GM13977 (cell line): ENCODE results near the gene PARVG.
"Not testable (repeated sequence)": the region's sequence is repeated elsewhere in the genome, so short reads cannot be mapped to it uniquely, and the experiment has no call there.

Experiments used
- DNase-seq: peaks from one replicate; pipeline ENCODE4 v3.0.0; 2012; ENCODE audit warnings: low spot score
- CTCF ChIP-seq: IDR thresholded peaks from 2 replicates; pipeline ENCODE4 v1.5.1; 2012; ENCODE audit warnings: mild to moderate bottlenecking, control low read depth; ENCODE audit not compliant: insufficient read depth; ENCODE audit errors: extremely low read depth, missing control alignments
- in situ Hi-C: fragments of 300-500 bp; cut with MboI; formaldehyde crosslinking; loops from one replicate; pipeline ENCODE4 v1.12.0; 2022; ENCODE audit warnings: low sequenced_read_pairs, low pct_unique_long_range_greater_than_20kb, mixed read lengths, inconsistent platforms; ENCODE audit not compliant: unreplicated experiment

The PARVG gene

DNA sequence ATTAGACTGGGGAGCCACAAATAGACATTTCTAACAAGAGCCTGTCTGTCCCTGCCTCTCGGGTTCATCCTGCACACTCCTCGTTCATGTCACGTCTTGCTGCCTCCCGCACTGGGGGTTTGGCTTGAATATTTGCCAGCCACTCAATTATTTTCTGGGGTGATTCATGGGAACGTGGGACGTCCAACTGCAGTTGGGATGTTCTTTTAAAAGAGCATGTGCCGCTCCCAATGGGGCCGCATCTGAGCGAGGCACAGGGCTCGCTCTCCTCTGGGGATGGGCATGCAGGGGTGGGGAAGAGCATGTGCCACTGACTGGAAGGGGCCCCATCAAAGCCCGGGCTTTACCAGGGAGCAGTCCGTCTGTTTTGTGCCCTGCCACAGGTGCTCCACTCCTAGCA is 43.4 kb downstream of the PARVG start:
- in situ Hi-C loops: no loop called here
- no peak for TF ChIP-seq CTCF
- no peak for DNase-seq

GRCh38 chr22:44225091-44225689 is 44.5 kb downstream of the PARVG start:
- in situ Hi-C loops: no loop called here
- TF ChIP-seq CTCF: no peak
- no peak for DNase-seq

- no peak for TF ChIP-seq CTCF
- in situ Hi-C loops: no loop called here
- DNase-seq: no peak
These were observed 45.1 kb downstream of the PARVG start for GRCh38 chr22:44225812-44226211.

GRCh38 chr22:44229331-44229730 is 48.6 kb downstream of the PARVG start:
- TF ChIP-seq CTCF: no peak
- in situ Hi-C loops: no loop called here
- DNase-seq: no peak

GRCh38 chr22:44229809-44230208 is 49.1 kb downstream of the PARVG start:
- DNase-seq: no peak
- in situ Hi-C loops: no loop called here
- TF ChIP-seq CTCF: no peak

- in situ Hi-C loops: no loop called here
- no peak for TF ChIP-seq CTCF
- DNase-seq: no peak
These were observed 50.5 kb downstream of the PARVG start for GRCh38 chr22:44231233-44231632.

GRCh38 chr22:44234372-44234771 is 53.6 kb downstream of the PARVG start:
- DNase-seq, in situ Hi-C loops: not testable (repeated sequence)
